Stimulated activated CD8-positive, alpha-beta memory T cell treated with anti-CD3 and anti-CD28 coated beads, Interleukin-12 subunit alpha, Interleukin-12 subunit beta, amount 100 ng/mL, for 24 hours (primary cell): ENCODE measurements around the gene SINHCAF.
"Not testable (repeated sequence)": the region's sequence is repeated elsewhere in the genome, so short reads cannot be mapped to it uniquely, and the experiment has no call there.

Experiments used
- DNase-seq: peaks from one replicate; pipeline ENCODE4 v3.0.0-alpha.2; 2020; ENCODE audit errors: extremely low read depth

Gene SINHCAF

GRCh38 chr12:31309279-31309678 lies 16.7 kb downstream of the SINHCAF start:
- DNase-seq, result no peak

DNA sequence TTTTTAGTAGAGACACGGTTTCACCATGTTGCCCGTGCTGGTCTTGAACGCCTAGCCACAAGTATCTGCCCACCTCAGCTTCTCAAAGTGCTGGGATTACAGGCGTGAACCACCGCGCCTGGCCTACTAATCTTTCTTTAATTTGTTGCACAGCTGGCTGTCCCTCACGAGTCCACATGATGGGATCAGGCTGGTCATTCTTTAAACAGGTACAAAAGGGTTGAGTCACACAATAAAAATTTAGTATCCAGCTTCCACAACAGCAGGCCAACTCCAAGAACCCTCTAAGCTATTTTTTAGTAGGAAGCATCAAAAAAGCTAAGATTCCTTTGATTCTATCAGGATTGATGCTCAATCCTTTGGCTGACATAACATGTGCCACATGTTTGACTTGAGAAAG lies 17.8 kb downstream of the SINHCAF start:
- DNase-seq, result no peak

GRCh38 chr12:31306866-31307265 lies 19.1 kb downstream of the SINHCAF start:
- no peak for DNase-seq

DNA sequence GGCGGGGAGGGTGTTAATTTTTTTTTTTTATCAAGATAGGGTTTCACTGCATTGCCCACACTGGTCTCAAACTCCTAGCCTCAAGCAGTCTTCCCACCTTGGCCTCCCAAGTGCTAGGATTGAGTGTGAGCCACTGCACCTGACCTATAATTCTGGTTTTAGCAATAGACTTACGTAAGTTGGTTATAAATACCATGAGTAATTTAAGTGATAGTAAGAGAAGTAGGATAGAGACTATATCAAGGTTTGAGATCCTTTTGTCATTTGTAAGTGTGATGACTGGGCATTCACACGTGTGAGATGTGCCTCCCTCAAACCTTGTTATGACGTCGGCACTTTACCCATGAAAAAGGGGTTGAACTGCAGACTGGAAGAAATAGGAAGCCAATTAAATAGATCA lies 22.5 kb downstream of the SINHCAF start:
- DNase-seq, result no peak

- no peak for DNase-seq
Measured at GRCh38 chr12:31301311-31301710, 24.6 kb downstream of the SINHCAF start.

DNA sequence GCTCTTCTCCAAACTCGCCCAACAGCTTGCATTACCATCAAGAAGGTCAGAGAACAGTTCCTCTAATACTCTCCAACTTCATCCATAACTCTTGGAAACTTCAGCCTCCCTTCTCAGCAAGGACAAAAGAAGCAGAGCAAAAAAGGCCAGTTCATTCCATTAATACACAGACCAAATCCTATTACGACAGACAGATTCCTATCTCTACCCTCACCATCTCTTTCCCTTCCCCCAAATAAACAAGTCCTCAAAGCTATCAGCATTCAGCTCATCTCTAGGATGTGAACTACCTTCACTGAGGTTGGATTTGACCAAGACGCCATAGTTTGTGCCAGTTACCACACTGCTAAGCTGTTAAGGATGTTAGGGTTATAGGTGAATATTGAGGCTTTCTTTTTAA lies 25.2 kb downstream of the SINHCAF start:
- DNase-seq, result no peak

GRCh38 chr12:31300341-31300740 lies 25.6 kb downstream of the SINHCAF start:
- no peak for DNase-seq

DNA sequence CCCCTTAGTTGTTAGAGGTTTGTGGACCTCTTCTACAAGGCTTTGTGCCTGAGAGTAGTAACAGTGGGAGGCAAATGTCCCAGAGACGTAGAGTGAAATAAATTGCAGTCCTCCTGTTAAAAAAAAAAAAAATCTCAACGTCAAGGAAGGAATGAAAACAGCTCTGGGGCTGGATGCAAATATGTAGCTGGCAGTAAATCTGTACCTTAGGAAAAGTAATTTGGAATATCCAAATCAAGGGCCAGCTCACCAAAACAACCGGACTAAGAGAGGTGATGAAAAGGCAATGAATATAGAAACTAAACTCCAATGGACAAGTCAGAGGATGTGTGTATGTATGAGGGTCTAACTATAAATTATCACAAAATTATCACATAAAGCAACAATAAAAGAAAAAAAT lies 27.0 kb downstream of the SINHCAF start:
- DNase-seq, result no peak

DNA sequence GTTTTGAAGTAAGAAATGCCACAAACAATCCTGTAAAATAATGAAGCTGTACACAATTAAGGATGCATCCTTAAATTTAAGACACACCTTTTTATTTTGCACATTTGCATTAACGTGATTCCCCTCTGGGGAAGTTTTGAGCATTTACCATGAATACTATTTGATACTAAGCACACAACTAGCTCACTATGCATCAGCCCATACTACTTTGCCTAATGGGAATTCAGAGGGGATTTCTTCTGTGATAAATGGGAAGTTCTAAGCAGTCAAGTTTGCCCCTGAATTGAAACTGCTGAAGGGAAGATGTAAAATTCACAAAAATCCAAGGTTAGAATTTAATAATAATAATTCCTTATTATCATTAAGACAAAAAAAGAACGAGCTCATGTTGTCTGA lies 27.4 kb downstream of the SINHCAF start:
- DNase-seq, result no peak

DNA sequence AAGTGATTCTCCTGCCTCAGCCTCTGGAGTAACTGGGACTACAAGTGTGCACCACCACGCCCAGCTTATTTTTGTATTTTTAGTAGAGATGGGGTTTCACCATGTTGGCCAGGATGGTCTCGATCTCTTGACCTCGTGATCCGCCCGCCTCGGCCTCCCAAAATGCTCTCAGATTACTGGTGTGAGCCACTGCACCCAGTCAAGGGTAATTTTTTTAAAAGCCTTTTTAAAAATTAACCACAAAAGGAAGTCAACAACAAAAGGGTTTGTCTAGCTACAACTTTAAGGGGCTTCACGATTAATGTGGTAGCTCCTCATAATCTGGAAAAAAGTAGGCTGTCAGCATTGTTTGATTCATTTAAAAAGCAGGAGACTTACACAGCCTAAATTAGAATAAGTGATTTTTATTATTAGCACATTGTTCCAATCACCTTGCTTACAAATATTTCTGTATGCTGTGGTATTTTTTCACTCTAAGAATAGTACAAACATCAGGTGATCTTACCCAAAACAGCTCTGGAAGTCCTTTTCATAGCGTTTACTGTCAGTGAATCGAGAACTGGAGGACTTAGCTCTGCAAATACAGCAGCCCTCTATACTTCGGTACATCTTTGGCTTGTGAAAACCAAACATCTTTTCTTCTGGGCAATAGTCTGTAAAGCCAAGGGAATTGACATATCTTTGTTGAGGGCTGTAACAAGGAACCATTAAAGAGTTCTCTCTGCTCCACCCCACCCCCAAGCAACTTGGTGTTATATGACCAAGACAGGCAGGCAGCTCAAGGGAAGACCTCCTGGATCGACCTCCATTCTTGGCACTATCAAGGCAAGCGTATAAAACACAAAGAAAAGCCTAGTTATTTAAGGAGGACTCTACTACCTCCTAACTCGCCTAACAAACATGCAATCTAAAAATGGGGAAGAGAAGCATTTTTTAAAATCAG lies 28.1 kb downstream of the SINHCAF start:
- no peak for DNase-seq

DNA sequence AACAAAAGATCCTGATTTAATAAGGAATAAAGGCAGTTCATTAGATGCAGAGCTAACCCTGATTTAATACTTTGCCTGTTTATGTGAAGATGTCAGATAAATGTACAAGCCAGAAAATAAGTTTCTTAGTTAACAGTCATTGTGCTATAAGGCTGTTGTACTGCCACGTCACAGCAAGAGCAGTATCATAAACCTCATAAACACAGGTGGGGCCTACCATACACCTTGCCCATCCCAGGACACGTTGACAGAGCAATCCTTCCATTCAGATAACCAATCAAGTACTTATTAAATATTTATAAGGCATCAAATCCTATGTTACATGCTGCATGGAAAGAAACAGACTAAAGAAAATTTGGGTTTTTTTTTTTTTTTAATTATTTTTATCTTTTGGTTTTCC lies 36.5 kb downstream of the SINHCAF start:
- no peak for DNase-seq

GRCh38 chr12:31288381-31288780 lies 37.6 kb downstream of the SINHCAF start:
- DNase-seq, result no peak

- no peak for DNase-seq
Measured at GRCh38 chr12:31280183-31280582, 45.8 kb downstream of the SINHCAF start.

- no peak for DNase-seq
Measured at GRCh38 chr12:31279390-31279924, 46.5 kb downstream of the SINHCAF start.

GRCh38 chr12:31278832-31279231 lies 47.1 kb downstream of the SINHCAF start:
- DNase-seq, result no peak

DNA sequence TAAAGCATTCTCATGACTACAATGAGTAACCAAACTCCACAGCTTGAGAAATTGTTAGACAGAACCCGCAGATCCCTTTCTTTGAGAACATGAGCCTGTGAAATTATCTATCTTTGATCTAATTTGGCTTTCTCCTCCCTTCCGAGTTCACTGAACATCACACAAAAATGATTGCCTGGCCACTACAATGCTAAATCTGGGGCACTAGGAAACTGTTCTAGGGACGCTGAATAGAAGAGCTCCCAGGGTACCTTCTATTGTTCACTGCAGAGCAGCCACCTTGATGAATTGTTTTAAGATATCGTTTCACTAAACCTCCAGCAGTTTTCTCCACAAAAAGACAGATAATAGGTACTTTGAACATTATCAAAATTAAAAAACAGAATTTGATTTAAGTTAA lies 47.5 kb downstream of the SINHCAF start:
- DNase-seq, result no peak

DNA sequence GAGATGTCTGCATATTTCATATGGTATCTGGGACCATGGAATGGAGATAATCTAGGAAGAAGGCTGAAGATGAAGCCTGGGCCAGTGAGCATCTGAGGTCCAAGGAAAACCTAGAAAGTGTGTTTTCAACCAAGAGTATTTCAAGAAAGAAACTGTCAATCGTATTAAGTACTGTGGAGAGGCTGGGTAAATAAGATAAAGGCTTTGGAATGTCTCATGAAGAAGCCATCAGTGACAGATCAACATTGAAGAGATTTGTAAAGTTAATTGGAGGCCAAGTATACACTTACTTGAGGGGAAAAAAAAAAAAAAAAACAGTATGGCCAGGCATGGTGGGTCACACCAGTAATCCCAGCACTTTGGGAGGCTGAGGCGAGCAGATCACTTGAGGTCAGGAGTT lies 48.9 kb downstream of the SINHCAF start:
- DNase-seq, result no peak

GRCh38 chr12:31275491-31275890 lies 50.5 kb downstream of the SINHCAF start:
- DNase-seq, result no peak

GRCh38 chr12:31274520-31275300 lies 51.2 kb downstream of the SINHCAF start:
- no peak for DNase-seq

GRCh38 chr12:31273794-31274193 lies 52.2 kb downstream of the SINHCAF start:
- DNase-seq, result not testable (repeated sequence)

DNA sequence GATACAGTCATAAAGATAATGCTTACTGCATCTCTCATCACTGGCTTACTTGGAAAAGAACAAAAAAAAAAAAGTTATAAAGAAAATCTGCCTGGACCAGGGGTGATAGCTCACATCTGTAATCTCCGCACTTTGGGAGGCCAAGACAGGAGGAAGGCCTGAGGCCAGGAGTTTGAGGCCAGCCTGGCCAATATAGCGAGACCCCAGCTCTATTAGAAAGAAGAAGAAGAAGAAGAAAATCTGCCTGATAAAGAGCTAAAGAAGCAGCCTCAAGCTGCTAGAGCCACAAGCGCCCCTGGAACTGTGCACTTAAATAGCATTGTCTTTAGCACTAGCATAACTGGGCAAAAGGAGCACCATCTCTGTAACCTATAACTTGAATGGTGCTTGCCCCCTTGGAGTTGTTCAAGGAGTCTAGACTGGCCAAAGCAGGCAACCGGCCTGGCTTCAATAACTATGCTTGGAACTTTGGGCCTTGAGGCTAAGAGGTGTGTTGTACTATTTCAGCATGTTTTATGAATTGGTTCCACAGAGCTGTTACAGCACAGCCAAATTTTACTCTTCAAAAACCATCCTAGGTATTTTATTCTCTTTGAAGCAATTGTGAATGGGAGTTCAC lies 53.2 kb downstream of the SINHCAF start:
- no peak for DNase-seq

- DNase-seq, result no peak
Measured at GRCh38 chr12:31267966-31268365, 58.0 kb downstream of the SINHCAF start.
